Activated naive CD8-positive, alpha-beta T cell treated with anti-CD3 and anti-CD28 coated beads, Interleukin-2, amount 50 U/mL, for 16 hours (primary cell): ENCODE data around the gene KANSL1.
"Not testable (repeated sequence)": the region's sequence is repeated elsewhere in the genome, so short reads cannot be mapped to it uniquely, and the experiment has no call there.

Source experiments
- DNase-seq: peaks from one replicate; pipeline ENCODE4 v3.0.0-alpha.2; 2020; ENCODE audit warnings: low read depth, low spot score

Gene KANSL1

GRCh38 chr17:46138473-46138872 is 54.8 kb downstream of the KANSL1 start:
- no peak for DNase-seq

- no peak for DNase-seq
Observed at GRCh38 chr17:46136820-46137219, 56.4 kb downstream of the KANSL1 start.

DNA sequence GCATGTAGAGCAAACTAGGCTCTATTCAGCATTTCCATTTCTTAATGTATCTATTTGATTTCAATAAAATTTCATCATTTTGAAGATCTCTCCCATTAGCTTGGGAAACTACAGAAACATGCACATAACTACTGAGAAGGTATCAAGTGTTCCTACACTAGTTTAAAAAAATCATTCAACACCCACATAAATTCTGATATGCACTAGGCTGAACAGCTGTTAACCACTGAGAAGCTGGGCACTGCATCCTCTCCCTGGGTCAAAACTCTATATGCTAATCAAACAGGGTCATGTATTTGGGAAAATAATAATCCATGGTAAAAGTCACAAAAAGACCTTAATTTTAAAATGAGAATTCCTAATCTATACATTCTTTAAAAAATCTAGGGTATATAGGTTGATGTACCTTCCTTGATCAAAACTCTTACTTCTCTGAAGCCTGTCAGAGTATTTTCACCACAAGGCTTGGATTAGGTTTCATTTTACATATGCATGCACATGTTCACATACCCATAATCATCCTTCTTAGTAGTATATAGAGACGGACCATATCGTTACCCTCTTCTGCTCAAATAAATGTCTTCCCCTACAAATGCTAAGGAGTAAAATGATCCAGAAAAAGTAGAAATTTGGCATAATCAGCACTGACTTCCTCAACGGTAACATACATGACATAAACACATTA is 57.2 kb downstream of the KANSL1 start:
- no peak for DNase-seq

DNA sequence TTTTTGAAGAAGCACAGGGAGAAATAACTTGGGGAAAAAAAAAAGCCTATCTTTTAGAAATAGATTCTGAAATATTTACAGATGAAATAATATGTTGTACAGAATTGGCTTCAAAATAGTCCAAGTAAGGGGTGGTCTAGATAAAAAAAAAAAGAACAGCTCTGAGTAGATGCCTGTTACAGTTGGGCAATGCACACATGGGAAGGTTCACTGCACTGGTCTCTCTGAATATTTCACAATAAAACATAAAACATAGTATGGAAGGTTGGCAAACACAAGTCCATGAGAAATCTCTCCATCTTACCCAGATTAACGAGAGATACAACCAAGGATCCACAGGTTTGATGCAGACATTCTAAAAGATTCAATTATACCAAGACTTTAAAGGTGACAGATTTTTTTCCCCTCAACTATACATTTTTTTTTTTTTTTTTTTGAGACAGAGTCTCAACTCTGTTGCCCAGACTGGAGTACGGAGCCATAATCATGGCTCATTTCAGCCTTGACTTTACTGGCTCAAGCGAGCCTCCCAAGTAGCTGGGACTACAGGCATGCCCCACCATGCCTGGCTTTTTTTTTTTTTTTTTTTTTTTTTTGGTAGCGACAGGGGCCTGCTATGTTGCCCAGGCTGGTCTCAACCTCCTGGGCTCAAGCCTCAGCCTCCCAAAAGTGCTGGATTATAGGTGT is 58.0 kb downstream of the KANSL1 start:
- DNase-seq, result no peak

DNA sequence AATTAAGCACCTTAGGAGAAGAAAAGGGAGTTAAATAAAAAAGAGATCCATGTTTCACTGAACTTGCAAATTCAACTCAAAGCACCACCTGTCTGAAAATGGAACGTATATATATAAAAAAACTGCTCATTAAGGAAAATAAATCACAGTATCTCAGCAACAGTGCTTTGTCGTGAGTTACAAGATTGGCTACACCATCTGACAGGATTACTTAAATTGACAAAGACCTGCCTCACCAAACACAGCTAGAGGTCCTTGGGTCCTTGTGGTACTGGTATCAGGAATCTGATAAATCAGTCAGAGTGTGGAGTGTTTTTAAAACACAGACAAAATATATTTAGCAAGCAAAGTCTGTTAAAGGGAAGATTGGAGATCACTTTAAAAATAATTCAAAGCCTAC is 63.9 kb downstream of the KANSL1 start:
- no peak for DNase-seq

- no peak for DNase-seq
Observed at GRCh38 chr17:46128453-46128852, 64.8 kb downstream of the KANSL1 start.

DNA sequence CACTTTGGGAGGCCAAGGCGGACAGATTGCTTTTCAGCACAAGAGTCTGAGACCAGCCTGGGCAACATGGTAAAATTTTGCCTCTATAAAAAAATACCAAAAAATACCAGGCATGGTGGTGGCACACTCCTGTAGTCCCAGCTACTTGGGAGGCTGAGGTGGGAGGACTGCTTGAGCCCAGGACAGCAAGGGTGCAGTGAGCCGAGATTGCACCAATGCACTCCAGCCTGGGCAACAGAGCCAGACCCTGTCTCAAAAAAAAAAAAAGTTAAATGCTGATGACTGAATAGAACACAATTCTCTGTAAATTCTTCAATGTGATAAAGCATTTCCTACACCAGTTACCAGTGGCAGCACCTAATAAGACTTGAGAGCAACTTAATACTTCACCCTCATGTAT is 65.7 kb downstream of the KANSL1 start:
- no peak for DNase-seq

DNA sequence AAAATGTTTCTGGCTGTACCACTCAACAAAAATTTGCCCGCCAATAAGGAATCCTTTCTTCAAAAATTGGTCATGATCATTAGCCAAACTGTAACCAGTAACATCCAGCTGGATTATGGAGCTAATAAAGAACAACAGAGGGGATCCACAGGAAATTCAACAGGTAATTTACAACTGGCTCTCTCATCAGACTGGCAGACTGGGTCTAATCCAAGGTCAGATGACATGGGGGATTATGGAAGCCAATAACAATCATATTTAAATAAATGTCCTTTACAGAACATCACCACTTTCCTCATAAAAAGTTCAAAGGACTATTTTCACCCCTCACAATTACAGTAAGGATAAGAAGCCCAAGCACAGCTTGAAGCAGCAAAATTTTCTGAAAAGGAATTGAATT is 66.4 kb downstream of the KANSL1 start:
- DNase-seq, result no peak

GRCh38 chr17:46125831-46126230 is 67.4 kb downstream of the KANSL1 start:
- no peak for DNase-seq

DNA sequence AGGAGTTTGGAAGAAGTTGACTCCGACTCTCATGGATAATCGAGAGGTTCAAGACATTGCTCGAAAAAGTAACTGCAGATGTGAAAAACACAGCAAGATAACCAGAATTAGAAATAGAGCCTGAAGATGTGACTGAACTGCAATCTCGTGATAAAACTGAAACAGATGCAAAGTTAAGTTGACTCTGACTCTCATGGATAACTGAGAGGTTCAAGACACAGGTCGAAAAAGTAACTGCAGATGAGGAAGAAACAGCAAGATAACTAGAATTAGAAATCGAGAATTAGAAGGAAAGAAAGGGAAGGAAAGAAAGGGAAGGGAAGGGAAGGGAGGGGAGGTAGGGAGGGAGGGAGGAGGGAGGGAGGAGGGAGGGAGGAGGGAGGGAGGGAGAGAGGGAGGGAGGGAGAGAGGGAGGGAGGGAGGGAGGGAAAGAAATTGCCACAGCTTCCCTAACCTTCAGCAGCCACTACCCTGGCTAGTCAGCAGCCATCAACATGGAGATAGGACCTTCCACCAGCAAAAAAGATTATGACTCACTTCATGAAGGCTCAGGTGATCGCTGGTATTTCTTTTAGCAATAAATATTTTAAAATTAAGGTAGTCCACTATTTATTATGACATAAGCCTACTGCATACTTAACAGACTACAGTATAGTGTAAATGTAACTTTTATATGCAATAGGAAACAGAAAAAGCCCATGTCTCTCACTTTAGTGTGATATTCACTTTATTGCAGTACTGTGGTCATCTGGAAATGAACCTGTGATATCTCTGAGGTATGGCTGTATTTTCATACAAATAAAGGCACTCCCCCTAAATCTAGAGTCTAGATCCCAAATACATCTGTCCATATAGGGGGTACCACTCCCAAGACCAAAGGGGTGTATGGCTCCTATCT is 68.3 kb downstream of the KANSL1 start:
- no peak for DNase-seq

- no peak for DNase-seq
Observed at GRCh38 chr17:46123607-46124006, 69.6 kb downstream of the KANSL1 start.

- DNase-seq, result no peak
Observed at GRCh38 chr17:46122486-46122871, 70.8 kb downstream of the KANSL1 start.

DNA sequence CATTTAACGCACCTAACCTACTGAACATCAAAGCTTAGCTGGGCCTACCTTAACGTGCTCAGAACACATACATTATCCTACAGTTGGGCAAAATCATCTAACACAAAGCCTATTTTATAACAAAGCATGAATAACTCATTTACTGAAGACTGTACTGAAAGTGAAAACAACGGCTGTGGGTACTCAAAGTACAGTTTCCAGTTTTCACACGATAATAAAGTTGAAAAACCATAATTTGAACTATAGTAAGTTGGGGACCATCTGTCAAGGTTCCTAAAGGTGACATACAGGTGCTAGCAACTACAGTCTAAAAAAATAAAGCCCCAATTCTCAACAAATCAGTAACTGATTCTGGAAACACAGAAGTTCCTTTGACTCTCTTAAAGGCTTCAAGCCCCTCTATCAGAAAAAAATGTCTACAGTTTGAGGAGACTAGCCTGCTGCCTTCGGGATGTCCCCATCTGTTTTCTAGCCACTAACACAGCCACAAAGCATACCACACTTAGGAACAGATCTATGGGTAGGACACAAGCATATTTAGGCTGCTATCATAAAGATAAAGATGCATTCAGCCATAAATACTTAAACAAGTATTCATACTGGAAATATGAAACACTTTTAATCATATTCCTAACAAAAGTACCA is 71.3 kb downstream of the KANSL1 start:
- no peak for DNase-seq

DNA sequence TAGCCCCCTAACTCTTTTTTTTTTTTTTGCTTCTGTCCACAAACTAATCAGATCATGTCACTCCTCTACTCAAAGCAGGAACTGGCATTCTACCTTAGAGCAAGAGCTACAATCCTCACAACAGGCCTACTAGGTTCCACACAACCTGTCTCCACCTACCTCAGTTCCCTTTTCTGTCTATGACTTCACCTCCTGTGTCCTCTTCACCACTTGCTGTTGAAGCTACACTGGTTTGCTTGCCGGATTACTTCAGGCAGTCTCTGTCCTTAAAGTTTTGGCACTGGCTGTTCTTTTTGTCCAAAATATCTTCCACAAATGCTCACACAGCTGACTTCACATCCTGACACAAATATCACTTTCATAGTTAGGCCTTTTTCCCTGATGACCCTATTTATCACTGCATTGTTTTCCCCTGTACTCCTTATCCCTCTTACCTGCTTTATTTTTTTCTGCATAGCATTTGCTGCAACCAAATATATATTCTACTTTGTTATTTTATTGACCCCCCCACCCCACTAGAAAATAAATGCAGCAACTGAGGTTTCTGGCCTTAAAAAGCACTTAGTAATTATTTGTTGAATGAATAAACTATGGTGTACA is 72.0 kb downstream of the KANSL1 start:
- no peak for DNase-seq

DNA sequence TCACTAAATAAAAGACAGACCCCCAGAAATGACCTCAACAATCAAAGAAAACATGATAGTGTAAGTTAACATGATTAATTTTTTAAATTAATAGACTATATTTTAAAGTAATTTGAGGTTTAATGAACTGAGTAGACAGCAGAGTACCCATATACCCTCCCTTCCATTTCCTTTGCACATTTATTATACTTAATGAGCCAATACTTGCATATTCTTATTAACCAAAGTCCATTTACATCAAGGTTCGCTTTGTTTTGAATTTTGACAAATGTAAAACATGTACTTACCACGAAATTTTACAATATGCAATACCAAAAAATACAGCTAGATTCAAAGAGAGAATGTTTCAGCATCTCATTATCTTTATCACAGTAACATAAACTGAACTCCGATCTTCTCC is 72.7 kb downstream of the KANSL1 start:
- DNase-seq, result no peak

DNA sequence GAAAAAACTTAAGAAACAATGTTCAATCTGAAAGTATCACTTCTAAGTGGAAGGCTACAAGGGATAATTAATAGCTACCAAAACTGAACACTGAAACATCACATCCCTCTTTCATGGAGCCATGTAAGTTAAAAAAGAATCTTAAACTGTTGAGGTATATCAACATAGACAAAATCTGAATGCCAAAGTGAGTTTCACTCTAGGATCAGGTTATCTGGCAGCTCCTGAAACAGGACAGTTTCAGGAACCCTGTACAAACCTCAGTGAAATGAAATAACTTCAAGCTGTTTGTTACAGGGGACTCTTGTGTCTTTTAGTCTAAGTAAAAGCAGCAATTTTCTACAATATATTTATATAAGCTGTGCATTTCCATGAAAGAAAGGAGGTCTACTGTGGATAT is 73.2 kb downstream of the KANSL1 start:
- no peak for DNase-seq

DNA sequence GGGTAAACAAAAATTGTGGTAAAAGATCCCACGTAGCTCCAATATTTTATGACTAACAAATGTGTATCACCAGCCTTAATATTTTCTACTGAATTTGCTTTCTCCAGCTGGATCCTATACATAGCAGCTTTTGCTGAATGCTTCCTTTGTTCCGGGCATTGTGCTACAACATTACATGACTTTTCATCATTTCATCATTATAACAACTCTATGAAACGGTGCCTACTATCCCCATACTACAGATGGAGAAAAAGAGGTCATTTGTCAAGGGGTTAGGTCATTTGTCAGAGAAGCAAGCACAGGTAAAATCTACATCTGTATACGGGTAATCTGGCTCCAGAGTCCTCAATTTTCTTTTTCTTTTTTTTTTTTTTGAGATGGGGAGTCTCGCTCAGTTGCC is 74.3 kb downstream of the KANSL1 start:
- DNase-seq, result no peak

DNA sequence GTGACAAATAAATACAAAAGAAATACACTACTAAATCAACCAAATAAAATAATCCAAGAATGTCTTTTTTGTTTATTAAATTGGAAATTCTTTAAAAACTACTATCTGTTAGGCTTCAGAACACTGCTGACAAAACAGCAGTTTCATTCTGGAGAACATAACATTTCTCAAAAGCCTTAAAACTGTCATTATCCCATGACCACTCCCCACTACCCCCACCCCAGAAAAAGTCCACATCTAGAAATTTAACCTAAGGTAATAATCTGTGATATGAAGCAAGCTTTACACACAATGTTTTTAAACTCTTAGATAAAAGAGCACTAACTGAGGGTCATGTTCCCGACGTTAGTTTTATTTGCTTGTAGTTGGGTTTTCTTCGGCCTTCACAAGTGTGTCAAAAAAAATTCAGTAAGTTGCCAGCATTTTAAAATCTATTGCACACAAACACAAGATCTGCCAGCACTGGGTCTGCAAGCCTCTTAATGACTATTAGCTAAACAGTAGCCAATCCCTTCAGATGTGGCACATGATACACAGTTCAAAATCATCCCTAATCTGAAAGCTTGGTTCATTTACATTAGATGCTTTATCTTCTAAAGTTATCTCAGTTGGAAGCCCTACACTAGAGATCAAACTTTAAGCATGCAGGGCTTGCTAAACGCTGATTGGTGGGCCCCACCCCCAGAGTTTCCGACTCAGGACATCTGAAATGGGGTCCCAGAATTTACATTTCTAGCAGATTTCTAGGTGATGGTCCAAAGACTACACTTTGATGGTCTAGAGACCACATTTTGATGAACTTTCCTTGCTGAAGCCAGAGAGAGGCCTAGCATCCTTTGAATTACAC is 75.2 kb downstream of the KANSL1 start:
- DNase-seq, result no peak

GRCh38 chr17:46117117-46117516 is 76.1 kb downstream of the KANSL1 start:
- no peak for DNase-seq

DNA sequence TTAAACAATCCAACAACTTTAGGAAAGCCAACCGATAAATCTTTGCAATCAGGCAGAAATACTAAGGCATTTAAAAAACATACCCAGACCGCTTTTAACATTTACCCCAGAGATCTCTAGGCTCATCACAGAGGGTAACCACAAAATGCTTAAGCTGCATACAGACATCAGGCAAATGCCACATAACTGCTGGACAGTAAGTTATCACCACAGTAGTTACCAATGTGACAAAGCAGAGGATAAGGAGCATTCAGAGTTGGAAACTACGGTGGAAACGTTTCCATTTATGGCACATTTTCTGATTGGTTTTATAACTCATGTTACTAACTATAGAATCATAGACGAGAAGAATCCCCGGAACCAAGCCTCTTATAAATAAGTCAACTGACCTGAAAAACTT is 77.5 kb downstream of the KANSL1 start:
- DNase-seq, result no peak

GRCh38 chr17:46111236-46111635 is 82.0 kb downstream of the KANSL1 start:
- not testable (repeated sequence) for DNase-seq
